ENCODE data around the gene CLCN7.

The CLCN7 gene

DNA sequence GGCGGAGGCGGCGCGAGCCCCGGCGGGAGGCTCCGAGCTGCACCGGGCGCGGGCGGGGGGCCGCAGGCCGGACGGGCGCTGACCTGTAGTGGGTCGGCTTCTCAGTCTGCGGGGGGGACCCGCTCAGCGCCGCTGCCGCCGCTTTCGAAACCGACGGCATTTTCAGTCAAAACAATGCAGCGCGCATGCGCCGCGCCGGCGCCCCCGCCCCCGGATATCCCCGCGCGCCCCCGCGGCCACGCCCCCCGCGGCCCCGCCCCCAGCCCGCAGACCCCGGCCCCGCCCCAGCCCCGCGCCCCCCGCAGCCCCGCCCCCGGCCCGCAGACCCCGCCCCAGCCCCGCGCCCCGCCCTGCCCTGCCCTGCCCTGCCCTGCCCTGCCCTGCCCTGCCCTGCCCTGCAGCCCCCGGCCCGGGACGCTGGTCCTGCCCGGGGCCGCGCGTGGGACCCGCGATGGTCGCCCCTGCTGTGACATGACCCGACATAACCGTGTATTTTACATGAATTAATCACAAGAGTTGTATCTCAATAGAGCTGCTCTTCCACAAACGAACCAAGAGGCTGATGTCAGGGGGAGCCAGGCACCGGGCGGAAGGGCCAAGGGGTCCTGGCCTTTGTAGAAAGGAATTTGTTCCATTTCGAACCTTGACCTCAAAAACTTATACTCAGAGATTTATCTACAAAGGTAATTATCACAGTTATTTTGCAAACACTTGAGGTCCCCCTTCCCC is 60.1 kb downstream of the CLCN7 start, which contains the start of gene UNKL:
Gene UNKL, minus strand, starts transcription at position 173 of the 729 bp plus-strand sequence. Its CDS starts 13 bp downstream, at position 160.
- peak within 1 kb of the TSS; percentile 68 for H3K4me3 ChIP-seq (ENCODE audit: low read length)
- H3K4me1 ChIP-seq (ENCODE audit: insufficient read depth, low read length), result 0 out of 2 replicates have a peak, but pooled peaks cover 2% of the 10 kb centered on the region
- H3K27ac ChIP-seq (ENCODE audit: low read length), result no peak within 1 kb of the TSS
- no peaks in the 10 kb centered on the region for H3K27me3 ChIP-seq (ENCODE audit: insufficient read depth, low read length)
- no peaks in the 10 kb centered on the region for H3K36me3 ChIP-seq (ENCODE audit: insufficient read depth, low read depth, low read length)
- peak within 1 kb of the TSS; percentile 45; the same call in 1 of the 2 replicates for H3K9ac ChIP-seq (ENCODE audit: low read depth, low read length)
- no peaks in the 10 kb centered on the region for H3K9me3 ChIP-seq (ENCODE audit: insufficient read depth, low read depth, low read length)

DNA sequence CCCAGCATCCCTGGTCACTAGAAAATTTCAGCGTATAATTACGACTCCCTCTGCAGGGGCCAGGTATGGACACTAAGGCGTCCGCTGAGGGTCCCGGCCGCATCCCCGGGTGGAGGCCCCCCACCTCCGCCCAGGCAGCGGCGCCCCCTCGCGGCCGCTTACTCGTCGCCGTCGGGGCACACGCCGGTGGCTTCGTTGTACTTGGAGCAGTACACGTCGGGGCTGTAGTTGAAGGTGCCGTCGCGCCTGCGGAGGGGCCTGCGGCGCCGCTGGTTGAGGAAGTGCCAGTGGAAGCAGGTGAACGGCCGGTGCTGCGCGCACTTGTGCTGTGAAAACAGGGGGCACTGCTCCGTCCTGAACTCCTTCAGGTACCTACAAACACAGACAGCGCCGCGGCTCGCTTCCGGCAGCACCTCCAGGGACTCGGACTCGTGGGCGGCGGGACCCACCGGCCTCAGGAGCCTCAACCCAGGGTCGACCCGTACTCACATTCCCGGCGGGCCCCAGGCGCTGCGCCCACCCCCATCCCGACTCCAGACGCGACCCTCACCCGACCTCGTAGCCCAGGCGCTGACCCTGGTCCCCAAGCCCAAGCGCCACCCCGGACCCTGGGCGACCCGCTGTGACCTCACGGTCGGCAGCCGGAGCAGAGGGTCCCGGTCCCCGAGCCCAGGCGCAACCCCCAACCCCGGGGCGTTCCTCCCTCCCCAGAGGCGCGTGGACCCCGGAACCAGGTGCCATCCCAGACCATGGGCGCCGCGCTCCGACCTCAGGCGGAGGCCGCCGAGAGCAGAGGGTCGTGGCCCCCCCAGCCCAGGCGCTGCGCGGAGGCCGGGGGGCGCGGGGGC is 60.9 kb downstream of the CLCN7 start:
- H3K9me3 ChIP-seq (ENCODE audit: insufficient read depth, low read depth, low read length), result no peaks in the 10 kb centered on the region
- no peaks in the 10 kb centered on the region for H3K27me3 ChIP-seq (ENCODE audit: insufficient read depth, low read length)
- no peaks in the 10 kb centered on the region for H3K4me1 ChIP-seq (ENCODE audit: insufficient read depth, low read length)
- H3K9ac ChIP-seq (ENCODE audit: low read depth, low read length), result peak overlapping the region; percentile 45; the same call in 1 of the 2 replicates
- H3K27ac ChIP-seq (ENCODE audit: low read length), result no peak overlapping the region
- H3K4me3 ChIP-seq (ENCODE audit: low read length), result peak overlapping the region; percentile 68
- H3K36me3 ChIP-seq (ENCODE audit: insufficient read depth, low read depth, low read length), result no peaks in the 10 kb centered on the region

DNA sequence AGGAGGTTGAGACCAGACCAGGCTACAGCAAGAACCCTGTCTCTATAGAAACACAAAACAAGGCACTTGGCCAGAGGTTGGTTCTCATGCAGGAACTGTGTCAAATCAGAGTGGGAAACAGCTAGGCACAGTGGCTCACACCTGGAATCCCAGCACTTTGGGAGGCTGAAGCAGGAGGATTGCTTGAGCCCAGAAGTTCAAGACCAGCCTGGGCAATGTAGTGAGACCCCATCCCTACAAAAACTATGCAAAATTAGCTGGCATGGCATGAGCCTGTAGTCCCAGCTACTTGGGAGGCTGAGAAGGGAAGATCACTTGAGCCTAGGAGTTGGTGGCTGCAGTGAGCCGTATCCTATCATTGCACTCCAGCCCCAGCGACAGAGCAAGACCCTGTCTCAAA is 62.0 kb downstream of the CLCN7 start:
- no peaks in the 10 kb centered on the region for H3K27me3 ChIP-seq (ENCODE audit: insufficient read depth, low read length)
- H3K4me3 ChIP-seq (ENCODE audit: low read length), result no peak overlapping the region
- H3K9me3 ChIP-seq (ENCODE audit: insufficient read depth, low read depth, low read length), result no peaks in the 10 kb centered on the region
- no peaks in the 10 kb centered on the region for H3K4me1 ChIP-seq (ENCODE audit: insufficient read depth, low read length)
- no peaks in the 10 kb centered on the region for H3K36me3 ChIP-seq (ENCODE audit: insufficient read depth, low read depth, low read length)
- H3K27ac ChIP-seq (ENCODE audit: low read length), result no peak overlapping the region
- no peak overlapping the region for H3K9ac ChIP-seq (ENCODE audit: low read depth, low read length)

DNA sequence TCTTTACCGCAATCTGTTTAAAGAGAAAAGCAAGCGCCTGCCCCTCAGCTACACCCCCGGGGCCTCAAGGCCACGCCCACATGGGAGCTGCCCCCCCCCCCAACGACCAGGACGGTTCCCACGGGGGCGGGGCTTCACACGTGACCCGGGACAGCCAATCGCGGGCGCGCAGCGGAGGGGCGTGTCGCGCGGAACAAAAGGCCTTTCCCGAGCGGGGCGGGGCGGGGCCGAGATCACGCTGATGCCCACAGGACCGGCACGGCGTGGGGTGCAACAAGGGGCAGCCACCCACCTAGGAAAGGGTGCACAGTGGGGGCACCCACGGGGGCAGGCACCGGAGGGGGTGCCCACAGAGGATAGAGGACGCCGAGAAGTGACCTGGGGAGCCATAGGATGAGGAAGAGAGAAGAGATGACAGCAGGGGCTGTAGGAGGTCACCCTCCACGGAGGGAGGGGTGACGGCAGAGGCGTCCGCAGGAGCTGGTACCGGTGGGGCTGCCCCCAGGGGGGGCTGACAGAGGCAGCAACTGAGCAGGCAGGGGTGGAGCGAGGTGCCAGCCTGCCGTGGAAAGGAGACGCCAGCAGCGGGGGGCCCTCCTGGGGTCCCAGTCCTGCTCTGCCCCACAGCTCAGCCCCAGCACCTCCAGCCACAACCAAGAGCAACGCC is 66.5 kb downstream of the CLCN7 start:
- Histone ChIP-seq H3K9ac (ENCODE audit: low read depth, low read length) (peak overlapping the region; percentile 61; the same call in 1 of the 2 replicates), H3K27me3 (ENCODE audit: insufficient read depth, low read length) (no peaks in the 10 kb centered on the region), H3K27ac (ENCODE audit: low read length) (no peak overlapping the region), H3K4me3 (ENCODE audit: low read length) (peak overlapping the region; percentile 84), H3K9me3 (ENCODE audit: insufficient read depth, low read depth, low read length) (no peaks in the 10 kb centered on the region), H3K4me1 (ENCODE audit: insufficient read depth, low read length) (no peaks in the 10 kb centered on the region), H3K36me3 (ENCODE audit: insufficient read depth, low read depth, low read length) (no peaks in the 10 kb centered on the region)

DNA sequence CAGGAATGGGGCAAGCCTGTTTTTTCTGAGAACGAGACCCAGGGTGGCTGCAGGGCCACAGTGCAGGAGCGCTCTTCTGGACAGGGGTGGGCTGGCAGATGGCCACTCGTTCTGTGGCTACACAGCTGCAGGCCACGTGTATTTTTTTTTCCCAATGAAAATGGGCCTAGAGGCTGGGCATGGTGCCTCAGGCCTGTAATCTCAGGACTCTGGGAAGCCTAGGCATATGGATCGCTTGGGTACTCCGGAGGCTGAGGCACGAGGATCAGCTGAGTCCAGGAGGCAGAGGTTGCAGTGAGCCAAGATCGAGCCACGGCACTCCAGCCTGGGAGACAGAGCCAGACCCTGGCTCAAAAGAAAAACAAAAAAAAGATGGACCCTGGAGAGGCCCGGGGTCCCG is 67.1 kb downstream of the CLCN7 start:
- peak overlapping the region; percentile 56; the same call in 1 of the 2 replicates for H3K9ac ChIP-seq (ENCODE audit: low read depth, low read length)
- H3K27ac ChIP-seq (ENCODE audit: low read length), result no peak overlapping the region

DNA sequence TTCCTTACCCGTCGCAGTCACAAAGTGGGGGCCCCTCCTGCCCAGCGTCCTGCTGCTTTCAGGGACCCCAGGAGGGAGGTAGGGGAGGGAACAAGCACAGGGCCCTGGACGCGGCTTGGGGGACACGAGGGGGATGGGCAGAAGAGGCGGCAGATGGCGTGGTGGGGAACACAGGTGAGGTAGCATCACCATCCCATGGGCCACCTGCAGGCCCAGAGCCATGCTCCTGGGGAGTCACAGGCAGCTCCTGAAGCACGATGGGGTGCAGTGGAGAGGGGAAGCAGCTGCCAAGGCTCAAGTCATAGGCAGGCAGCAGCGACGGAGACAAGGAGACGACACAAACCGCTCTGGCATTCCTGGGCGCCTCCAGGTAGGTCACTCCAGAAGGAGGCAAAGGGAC is 71.1 kb downstream of the CLCN7 start:
- H3K36me3 ChIP-seq (ENCODE audit: insufficient read depth, low read depth, low read length), result peaks cover 7% of the 10 kb centered on the region; the same call in 1 of the 2 replicates
- no peaks in the 10 kb centered on the region for H3K27me3 ChIP-seq (ENCODE audit: insufficient read depth, low read length)
- H3K27ac ChIP-seq (ENCODE audit: low read length), result no peak overlapping the region
- H3K4me1 ChIP-seq (ENCODE audit: insufficient read depth, low read length), result no peaks in the 10 kb centered on the region
- H3K9me3 ChIP-seq (ENCODE audit: insufficient read depth, low read depth, low read length), result no peaks in the 10 kb centered on the region
- H3K9ac ChIP-seq (ENCODE audit: low read depth, low read length), result no peak overlapping the region
- no peak overlapping the region for H3K4me3 ChIP-seq (ENCODE audit: low read length)

More for the DNA sequence above, 67.1 kb downstream of the CLCN7 start:
- Histone ChIP-seq H3K4me1 (ENCODE audit: insufficient read depth, low read length) (no peaks in the 10 kb centered on the region), H3K9me3 (ENCODE audit: insufficient read depth, low read depth, low read length) (no peaks in the 10 kb centered on the region), H3K27me3 (ENCODE audit: insufficient read depth, low read length) (no peaks in the 10 kb centered on the region), H3K36me3 (ENCODE audit: insufficient read depth, low read depth, low read length) (no peaks in the 10 kb centered on the region), H3K4me3 (ENCODE audit: low read length) (peak overlapping the region; percentile 84; the same call in 1 of the 2 replicates)

DNA sequence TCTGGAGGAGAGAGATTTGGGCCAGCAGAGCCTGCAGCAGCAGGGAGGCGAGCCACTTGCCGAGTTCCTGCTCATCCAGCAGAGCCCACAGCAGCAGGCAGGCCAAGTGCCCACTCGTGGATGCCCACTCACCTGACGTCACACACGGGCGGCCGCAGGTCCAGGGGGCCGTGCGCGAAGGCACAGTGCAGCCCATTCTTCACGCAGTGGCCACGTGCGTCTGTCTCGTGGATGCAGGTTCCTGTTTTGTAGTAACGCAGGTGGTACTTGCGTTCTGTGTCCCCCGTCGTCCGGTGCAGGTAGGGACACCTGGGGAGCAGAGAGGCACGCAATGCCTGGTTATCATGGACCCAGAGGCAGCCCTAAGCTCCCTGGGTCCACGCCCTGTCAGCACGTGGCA is 71.8 kb downstream of the CLCN7 start:
- Histone ChIP-seq H3K4me1 (ENCODE audit: insufficient read depth, low read length) (no peaks in the 10 kb centered on the region), H3K4me3 (ENCODE audit: low read length) (no peak overlapping the region), H3K27me3 (ENCODE audit: insufficient read depth, low read length) (no peaks in the 10 kb centered on the region), H3K27ac (ENCODE audit: low read length) (no peak overlapping the region), H3K9me3 (ENCODE audit: insufficient read depth, low read depth, low read length) (no peaks in the 10 kb centered on the region), H3K9ac (ENCODE audit: low read depth, low read length) (no peak overlapping the region), H3K36me3 (ENCODE audit: insufficient read depth, low read depth, low read length) (peaks cover 7% of the 10 kb centered on the region; the same call in 1 of the 2 replicates)

DNA sequence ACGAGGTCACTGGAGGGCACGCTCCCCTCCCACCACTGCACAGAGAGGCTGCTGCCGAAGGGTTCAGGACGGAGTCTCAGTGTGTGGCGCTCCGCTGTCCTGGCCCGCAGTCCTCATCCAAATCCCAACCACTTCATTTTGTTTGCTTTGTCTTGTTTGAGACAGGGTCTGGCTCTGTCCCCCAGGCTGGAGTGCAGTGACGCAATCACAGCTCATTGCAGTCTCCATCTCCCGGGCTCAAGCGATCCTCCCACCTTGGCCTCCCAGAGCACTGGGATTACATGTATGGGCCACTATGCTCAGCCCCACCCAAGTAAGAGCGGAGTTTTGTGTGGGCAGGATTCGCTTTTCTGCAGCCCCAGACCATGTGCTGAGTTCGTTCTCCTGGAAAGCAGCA is 73.1 kb downstream of the CLCN7 start:
- no peaks in the 10 kb centered on the region for H3K27me3 ChIP-seq (ENCODE audit: insufficient read depth, low read length)
- peaks cover 7% of the 10 kb centered on the region; the same call in 1 of the 2 replicates for H3K36me3 ChIP-seq (ENCODE audit: insufficient read depth, low read depth, low read length)
- H3K9me3 ChIP-seq (ENCODE audit: insufficient read depth, low read depth, low read length), result no peaks in the 10 kb centered on the region
- no peak overlapping the region for H3K9ac ChIP-seq (ENCODE audit: low read depth, low read length)
- no peaks in the 10 kb centered on the region for H3K4me1 ChIP-seq (ENCODE audit: insufficient read depth, low read length)
- H3K4me3 ChIP-seq (ENCODE audit: low read length), result no peak overlapping the region
- no peak overlapping the region for H3K27ac ChIP-seq (ENCODE audit: low read length)

DNA sequence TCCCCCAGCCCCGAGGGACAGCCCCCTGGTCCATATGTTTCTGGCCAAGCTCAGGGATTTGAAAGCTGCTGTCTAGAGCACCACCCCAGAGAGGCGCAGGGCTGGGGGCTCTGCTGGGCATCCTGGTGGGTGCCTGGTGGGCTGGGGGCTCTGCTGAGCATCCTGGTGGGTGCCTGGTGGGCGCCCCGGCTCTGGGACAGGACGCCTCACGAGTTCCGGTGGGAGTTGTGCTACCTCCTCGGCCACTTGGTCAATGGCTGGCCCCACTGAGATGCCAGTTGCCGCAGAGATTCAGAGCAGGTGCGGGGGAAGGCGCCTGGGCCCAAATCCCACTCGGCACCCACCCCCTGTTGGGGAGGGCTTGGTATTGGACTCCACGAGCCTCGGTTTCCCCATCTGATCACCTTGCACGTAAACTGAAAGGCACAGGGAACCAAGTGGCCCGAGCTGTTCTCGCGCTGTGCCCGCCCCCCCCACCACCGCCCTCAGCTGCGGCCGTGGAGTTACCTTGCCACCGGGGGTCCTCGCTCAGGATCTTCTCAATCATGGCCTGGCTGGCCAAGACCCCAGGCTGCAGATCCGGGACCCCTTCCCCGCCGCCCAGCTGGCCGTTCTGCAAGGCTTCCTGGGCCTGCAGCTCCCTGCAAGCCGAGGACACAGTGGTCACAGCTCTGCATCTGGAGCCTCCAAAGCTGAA is 73.6 kb downstream of the CLCN7 start:
- Histone ChIP-seq H3K9me3 (ENCODE audit: insufficient read depth, low read depth, low read length) (no peaks in the 10 kb centered on the region), H3K4me3 (ENCODE audit: low read length) (no peak overlapping the region), H3K27ac (ENCODE audit: low read length) (no peak overlapping the region), H3K9ac (ENCODE audit: low read depth, low read length) (no peak overlapping the region), H3K4me1 (ENCODE audit: insufficient read depth, low read length) (no peaks in the 10 kb centered on the region), H3K36me3 (ENCODE audit: insufficient read depth, low read depth, low read length) (peaks cover 7% of the 10 kb centered on the region; the same call in 1 of the 2 replicates), H3K27me3 (ENCODE audit: insufficient read depth, low read length) (no peaks in the 10 kb centered on the region)

DNA sequence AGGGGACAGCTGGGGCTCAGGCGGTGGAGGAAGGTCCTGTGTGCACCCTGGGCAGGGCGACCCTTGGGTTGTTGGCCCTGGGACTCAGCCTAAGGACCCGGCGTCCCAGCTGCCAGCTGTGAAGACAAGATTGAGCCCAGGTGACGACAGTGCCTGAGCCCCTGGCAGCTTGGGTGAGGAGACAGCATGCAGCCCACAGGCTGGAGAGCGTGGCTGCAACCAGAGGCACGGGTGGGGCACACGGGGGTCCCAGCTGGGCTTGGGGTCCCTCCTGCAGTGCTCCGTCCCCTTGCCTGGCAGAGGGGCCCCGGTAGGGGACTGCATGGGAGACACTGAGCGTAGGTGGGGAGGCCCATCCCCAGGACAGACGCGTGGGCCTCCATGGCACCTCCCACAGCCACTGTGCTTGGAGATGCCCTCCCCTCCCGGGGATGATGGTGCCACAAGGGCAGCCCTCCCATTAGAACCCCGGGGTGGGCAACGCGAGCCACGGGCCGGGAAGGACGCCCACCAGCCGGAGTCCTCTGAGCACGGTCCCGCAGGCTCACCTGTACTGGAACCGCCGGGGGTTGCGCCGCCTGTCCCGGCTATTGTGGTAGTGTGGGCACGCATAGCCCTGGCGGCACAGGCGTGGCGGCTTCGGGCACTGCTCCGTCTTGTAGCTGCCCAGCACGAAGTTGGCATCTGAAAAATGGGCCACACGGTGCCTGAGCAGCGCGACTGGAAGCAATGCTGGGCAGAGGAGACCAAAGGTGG is 75.8 kb downstream of the CLCN7 start:
- no peak overlapping the region for H3K9ac ChIP-seq (ENCODE audit: low read depth, low read length)
- peaks cover 7% of the 10 kb centered on the region; the same call in 1 of the 2 replicates for H3K36me3 ChIP-seq (ENCODE audit: insufficient read depth, low read depth, low read length)
- no peaks in the 10 kb centered on the region for H3K27me3 ChIP-seq (ENCODE audit: insufficient read depth, low read length)
- no peak overlapping the region for H3K27ac ChIP-seq (ENCODE audit: low read length)
- H3K4me1 ChIP-seq (ENCODE audit: insufficient read depth, low read length), result no peaks in the 10 kb centered on the region
- H3K4me3 ChIP-seq (ENCODE audit: low read length), result no peak overlapping the region
- no peaks in the 10 kb centered on the region for H3K9me3 ChIP-seq (ENCODE audit: insufficient read depth, low read depth, low read length)

Data from iPS-20b (cell line).